ENCODE results near the gene CDH22. TPM values are rescaled to one million over a fixed set of nuclear protein-coding genes. Genes with fewer than 3 reads are reported as not detected.

CDH22 gene
- total RNA-seq, 2 donors from 2014 or later, result not detected

GRCh38 chr20:46350201-46350985 lies 42.1 kb upstream of the CDH22 start:
- H3K4me3 Mint-ChIP-seq, result peak overlapping the region; percentile 70
- no peaks in the 10 kb centered on the region for H3K9me3 Mint-ChIP-seq
- DNase-seq (ENCODE audit: low spot score), result no peak
- no peaks in the 10 kb centered on the region for H3K36me3 Mint-ChIP-seq
- H3K27me3 Mint-ChIP-seq, result no peaks in the 10 kb centered on the region
- peak overlapping the region; percentile 89 to 94 for H3K27ac Mint-ChIP-seq
- H3K4me1 Mint-ChIP-seq (ENCODE audit: low read depth in 2 of 2), result peaks cover 12 to 17% of the 10 kb centered on the region in 2 donors
- ATAC-seq, result peak; percentile 82 to 84

DNA sequence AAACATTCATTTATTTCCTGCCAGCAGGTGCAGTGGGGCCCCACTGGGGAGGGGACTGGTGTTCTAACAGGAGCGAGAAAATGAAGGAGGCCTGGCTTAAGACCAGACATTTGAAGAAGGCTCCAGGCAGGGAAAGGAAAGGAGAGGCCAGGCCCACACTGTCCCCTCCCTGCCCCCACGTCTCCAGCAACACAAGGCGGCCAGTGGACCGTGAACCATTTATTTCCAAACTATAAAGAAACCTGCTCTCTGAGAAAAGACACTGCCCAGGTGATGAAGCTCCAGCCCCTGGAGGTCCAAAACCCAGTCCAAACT lies 41.4 kb upstream of the CDH22 start:
- H3K27me3 Mint-ChIP-seq, result no peaks in the 10 kb centered on the region
- no peaks in the 10 kb centered on the region for H3K9me3 Mint-ChIP-seq
- DNase-seq (ENCODE audit: low spot score) (no peak), ATAC-seq (no peak)
- no peak overlapping the region for H3K4me3 Mint-ChIP-seq
- H3K36me3 Mint-ChIP-seq, result no peaks in the 10 kb centered on the region
- H3K27ac Mint-ChIP-seq, result no peak overlapping the region
- H3K4me1 Mint-ChIP-seq (ENCODE audit: low read depth in 2 of 2), result peaks cover 16 to 18% of the 10 kb centered on the region in 2 donors

DNA sequence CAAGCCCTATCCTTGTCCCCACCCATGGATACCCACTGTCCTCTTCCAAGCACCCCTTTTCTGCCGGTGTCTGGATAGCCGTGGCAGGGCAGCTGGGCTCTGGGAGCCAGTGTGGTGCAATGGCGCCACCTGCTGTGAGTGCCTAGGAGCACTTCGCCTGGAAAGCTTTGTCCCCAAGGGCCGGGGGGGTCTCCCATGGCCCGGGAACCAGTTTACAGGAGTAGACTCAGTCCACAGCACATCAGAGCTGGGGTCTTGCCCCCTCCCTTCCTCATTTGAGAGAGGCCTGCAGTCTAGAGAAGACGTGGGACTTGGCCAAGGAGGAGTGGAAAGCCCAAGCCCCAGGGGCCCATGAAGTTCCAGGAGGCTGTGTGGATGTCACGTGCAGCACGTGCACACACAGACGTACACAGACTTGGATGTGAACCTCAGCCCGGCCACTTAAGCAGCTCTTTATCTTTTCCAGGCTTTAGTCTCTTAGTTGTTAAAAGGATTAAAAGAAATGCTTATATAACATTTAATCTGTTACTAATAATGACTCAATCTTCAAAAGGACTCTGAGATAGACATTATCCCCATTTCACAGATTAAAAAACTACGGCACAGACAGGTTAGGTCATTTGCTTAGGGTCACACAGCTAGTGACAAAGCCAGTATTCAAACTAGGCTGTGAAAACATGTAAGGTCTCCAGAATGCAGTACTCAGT lies 40.9 kb upstream of the CDH22 start:
- H3K27me3 Mint-ChIP-seq, result no peaks in the 10 kb centered on the region
- no peaks in the 10 kb centered on the region for H3K9me3 Mint-ChIP-seq
- H3K27ac Mint-ChIP-seq, result no peak overlapping the region
- ATAC-seq (peak in 1 of 2 donors; percentile 50), DNase-seq (ENCODE audit: low spot score) (no peak)
- peaks cover 18 to 20% of the 10 kb centered on the region in 2 donors for H3K4me1 Mint-ChIP-seq (ENCODE audit: low read depth in 2 of 2)
- no peak overlapping the region for H3K4me3 Mint-ChIP-seq
- H3K36me3 Mint-ChIP-seq, result no peaks in the 10 kb centered on the region

DNA sequence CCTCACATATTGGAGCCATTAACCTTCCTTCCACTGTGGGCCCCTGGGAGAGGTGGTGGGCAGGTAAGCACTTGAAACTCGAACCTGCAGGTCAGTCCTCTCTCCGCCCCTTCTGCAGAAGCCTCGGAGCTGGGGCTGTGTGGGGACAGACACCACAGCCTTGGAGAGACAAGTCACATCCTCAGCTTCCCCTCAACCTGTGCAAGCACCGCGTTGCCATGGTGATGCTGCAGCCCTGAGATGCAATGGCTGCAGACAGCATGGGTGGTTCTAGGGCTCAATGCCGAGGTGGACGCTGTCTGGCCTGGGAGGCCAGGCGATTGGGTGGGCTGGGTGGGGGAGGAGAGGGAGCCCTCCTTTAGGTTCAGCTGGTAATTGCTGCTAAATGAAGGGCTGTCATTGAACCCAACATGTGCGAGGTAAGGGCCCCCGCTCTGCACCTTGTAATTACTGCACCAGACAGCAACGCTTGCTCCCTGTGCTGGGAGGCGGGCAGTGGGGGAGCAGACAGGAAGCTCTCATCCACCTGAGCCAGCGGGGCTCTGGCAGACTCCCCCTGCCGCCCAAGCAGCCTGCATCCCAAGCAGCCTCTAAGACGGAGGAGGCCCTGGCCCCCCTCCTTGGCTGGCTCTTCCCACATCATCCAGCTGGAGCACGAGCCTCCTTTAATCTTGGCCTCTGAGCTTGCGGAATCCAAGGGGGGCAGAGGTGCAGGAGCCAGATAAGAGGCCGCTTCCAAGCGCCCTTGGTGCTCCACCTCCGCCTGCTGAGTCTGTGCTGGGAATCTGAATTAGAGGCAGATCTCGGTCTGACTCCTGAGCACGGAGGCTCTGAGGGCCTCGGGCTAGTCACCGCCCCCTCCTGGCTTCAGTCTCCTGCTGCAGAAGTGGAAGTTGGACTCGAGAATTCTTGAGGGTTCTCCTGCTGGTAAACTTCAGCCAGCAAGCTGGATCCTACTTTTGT lies 39.8 kb upstream of the CDH22 start:
- peaks cover under 1 to 2% of the 10 kb centered on the region in 2 donors for H3K27me3 Mint-ChIP-seq
- H3K27ac Mint-ChIP-seq, result no peak overlapping the region
- DNase-seq (ENCODE audit: low spot score) (no peak), ATAC-seq (no peak)
- H3K9me3 Mint-ChIP-seq, result no peaks in the 10 kb centered on the region
- no peaks in the 10 kb centered on the region for H3K36me3 Mint-ChIP-seq
- H3K4me1 Mint-ChIP-seq (ENCODE audit: low read depth in 2 of 2), result peaks cover 20 to 21% of the 10 kb centered on the region in 2 donors
- H3K4me3 Mint-ChIP-seq, result no peak overlapping the region

DNA sequence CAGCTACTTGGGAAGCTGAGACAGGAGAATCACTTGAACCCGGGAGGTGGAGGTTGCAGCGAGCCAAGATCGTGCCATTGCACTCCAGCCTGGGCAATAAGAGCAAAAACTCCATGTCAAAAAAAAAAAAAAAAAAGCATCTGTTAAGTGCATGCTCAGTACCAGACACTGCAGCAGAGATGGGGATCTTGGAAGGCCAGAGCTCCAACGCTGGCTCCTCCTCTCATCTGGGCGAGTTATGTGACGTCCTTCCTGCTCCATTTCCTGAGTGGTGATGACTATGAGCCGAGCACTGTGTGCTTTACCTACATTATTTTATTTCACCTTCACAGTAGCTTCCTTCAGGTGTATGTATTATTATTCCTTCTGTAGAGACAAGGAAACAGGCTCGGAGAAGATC lies 38.5 kb upstream of the CDH22 start:
- Mint-ChIP-seq H3K4me1 (ENCODE audit: low read depth in 2 of 2) (peaks cover 25 to 26% of the 10 kb centered on the region in 2 donors), H3K27ac (no peak overlapping the region), H3K36me3 (no peaks in the 10 kb centered on the region), H3K4me3 (no peak overlapping the region), H3K27me3 (peaks cover 4 to 6% of the 10 kb centered on the region in 2 donors), H3K9me3 (no peaks in the 10 kb centered on the region)
- DNase-seq (ENCODE audit: low spot score) (no peak), ATAC-seq (no peak)

DNA sequence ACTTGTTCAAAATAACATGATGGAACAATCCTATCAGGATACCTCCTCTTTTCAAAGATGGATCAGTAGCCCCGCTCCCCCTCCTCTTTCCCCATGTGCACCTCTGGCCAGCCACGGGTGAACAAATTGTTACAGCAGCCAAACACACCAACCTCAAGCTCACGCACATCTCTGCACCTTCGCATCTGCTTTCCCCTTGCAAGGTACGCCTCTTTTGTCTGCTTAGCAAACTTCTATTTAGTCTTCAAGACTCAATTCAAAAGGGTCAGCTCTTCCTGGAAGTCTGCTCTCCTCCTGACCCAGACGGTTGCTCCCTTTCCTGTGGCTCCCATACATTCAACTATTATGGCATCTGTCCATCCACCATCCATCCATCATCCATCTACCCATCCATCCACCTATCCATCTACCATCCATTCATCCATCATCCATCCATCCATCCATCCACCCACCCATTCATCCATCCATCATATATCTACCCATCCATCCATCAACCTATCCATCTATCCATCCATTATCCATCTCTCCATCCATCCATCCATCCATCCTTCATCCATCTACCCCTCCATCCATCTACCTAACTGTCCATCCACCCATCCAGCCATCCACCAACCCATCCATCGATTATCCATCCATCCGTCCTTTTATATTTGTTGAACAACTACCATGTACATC lies 36.3 kb upstream of the CDH22 start:
- Mint-ChIP-seq H3K4me1 (ENCODE audit: low read depth in 2 of 2) (peaks cover 12 to 14% of the 10 kb centered on the region in 2 donors), H3K27me3 (peaks cover 4 to 6% of the 10 kb centered on the region in 2 donors), H3K36me3 (no peaks in the 10 kb centered on the region), H3K4me3 (no peak overlapping the region), H3K9me3 (no peaks in the 10 kb centered on the region), H3K27ac (no peak overlapping the region)
- DNase-seq (ENCODE audit: low spot score) (no peak), ATAC-seq (no peak)

GRCh38 chr20:46343975-46344357 lies 35.7 kb upstream of the CDH22 start:
- peaks cover 4 to 10% of the 10 kb centered on the region in 2 donors for H3K27me3 Mint-ChIP-seq
- H3K9me3 Mint-ChIP-seq, result no peaks in the 10 kb centered on the region
- no peaks in the 10 kb centered on the region for H3K36me3 Mint-ChIP-seq
- H3K4me1 Mint-ChIP-seq (ENCODE audit: low read depth in 2 of 2), result peaks cover 12 to 14% of the 10 kb centered on the region in 2 donors
- no peak for ATAC-seq
- no peak overlapping the region for H3K4me3 Mint-ChIP-seq
- no peak overlapping the region for H3K27ac Mint-ChIP-seq
- DNase-seq (ENCODE audit: low spot score), result no peak

- Mint-ChIP-seq H3K27me3 (peaks cover 4 to 15% of the 10 kb centered on the region in 2 donors), H3K4me3 (peak overlapping the region; percentile 60)
Measured at GRCh38 chr20:46343348-46343974, 35.2 kb upstream of the CDH22 start.

DNA sequence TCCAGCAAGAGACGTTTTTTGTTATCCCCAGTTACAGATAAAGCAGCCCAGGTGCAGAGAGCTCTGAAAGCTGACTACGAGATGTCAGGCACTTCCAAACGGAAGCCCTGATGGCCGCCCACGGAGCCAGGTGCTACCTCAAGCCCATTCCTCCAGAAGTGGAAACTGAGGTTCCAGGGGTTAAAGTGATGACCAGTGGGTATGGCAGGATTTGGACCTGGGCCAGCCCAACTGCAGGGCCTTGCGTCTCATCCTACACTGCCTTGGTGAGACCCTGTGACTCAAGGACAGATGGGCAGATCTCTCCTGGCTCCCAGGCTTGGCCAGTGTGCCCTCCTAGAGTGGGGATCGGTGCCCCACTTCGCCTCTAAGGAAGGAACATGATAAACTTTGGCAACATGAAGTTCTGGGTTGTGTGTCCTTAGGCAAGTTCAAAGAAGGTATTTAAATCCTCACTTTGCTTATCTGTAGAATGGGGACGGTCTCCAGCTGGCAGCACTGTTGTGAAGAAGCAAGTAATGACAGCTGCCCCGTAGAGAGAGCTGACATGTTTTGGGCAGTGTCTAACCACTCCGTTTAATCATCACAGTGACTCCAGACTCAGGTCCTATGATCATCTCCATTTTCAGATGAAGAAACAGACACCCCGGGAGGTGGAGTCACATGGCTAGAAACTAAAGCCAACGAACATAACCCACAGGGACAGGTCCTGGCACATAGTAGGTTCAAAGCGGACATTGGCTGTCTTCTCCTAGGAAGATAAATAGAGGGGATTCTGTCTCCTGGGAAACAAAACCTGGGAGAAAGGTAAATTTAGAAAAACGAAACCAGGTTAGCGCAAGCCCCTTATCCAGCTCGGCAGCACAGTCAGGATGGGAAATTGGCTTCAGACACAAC lies 34.4 kb upstream of the CDH22 start:
- H3K27ac Mint-ChIP-seq, result no peak overlapping the region
- DNase-seq (ENCODE audit: low spot score) (no peak), ATAC-seq (no peak)
- H3K36me3 Mint-ChIP-seq, result no peaks in the 10 kb centered on the region
- H3K27me3 Mint-ChIP-seq, result peaks cover 4 to 15% of the 10 kb centered on the region in 2 donors
- no peaks in the 10 kb centered on the region for H3K9me3 Mint-ChIP-seq
- H3K4me3 Mint-ChIP-seq, result peak overlapping the region; percentile 60
- H3K4me1 Mint-ChIP-seq (ENCODE audit: low read depth in 2 of 2), result peaks cover 12 to 14% of the 10 kb centered on the region in 2 donors

More at GRCh38 chr20:46343348-46343974, 35.2 kb upstream of the CDH22 start:
- Mint-ChIP-seq H3K4me1 (ENCODE audit: low read depth in 2 of 2) (peaks cover 12 to 14% of the 10 kb centered on the region in 2 donors), H3K36me3 (no peaks in the 10 kb centered on the region), H3K9me3 (no peaks in the 10 kb centered on the region), H3K27ac (no peak overlapping the region)
- no peak for ATAC-seq
- DNase-seq (ENCODE audit: low spot score), result no peak

- Mint-ChIP-seq H3K4me3 (no peak overlapping the region), H3K27ac (no peak overlapping the region), H3K36me3 (no peaks in the 10 kb centered on the region), H3K4me1 (ENCODE audit: low read depth in 2 of 2) (peaks cover 12 to 14% of the 10 kb centered on the region in 2 donors), H3K27me3 (peaks cover 4 to 15% of the 10 kb centered on the region in 2 donors), H3K9me3 (no peaks in the 10 kb centered on the region)
- DNase-seq (ENCODE audit: low spot score) (no peak), ATAC-seq (no peak)
Measured at GRCh38 chr20:46342010-46342378, 33.7 kb upstream of the CDH22 start.

DNA sequence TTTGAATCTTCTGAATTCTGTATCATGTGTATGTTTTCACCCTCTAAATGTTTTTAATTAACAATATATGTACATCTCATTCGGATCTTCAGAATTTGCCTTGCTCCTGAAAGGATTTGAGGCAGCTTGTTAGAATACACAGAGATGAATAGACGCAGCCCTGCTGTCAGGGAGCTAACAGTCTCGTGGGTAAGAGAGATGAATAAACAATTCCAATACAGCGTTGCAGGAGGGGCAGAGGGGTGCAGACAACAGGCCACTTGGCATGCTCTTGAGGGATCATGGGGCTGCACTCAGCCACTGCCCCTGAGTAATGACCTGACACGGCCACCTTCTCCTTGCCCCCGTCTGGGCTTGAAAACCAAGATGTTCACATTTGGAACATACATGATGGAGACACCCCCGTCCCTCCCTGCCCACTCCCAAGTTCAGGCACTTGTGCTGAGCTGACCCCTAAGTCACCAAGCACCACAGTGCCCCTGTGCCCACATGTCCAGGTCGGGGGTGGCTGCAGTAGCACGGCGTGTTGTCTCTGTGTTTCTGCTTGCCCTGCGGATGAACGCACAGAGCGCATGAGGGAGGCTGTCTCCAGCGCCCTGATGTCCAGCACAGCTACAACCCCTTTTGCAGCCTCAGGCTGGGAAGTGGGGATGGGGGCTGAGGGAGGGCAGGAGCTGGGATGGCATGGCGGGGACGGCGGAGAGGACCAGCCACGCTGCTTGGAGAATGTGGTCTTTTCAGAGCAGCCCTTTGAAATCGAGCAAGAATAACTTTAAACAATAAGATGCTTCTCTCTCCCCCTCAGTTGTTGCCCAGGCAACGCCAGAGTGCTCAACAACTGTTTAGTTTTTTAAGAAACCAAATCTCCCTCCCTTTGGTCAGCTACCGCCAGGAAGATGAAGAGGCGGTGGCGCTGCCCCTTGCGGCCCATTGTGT lies 33.0 kb upstream of the CDH22 start:
- no peak overlapping the region for H3K27ac Mint-ChIP-seq
- ATAC-seq, result peak; percentile 15 to 51
- no peaks in the 10 kb centered on the region for H3K9me3 Mint-ChIP-seq
- no peak for DNase-seq (ENCODE audit: low spot score)
- peaks cover 4 to 15% of the 10 kb centered on the region in 2 donors for H3K27me3 Mint-ChIP-seq
- no peak overlapping the region for H3K4me3 Mint-ChIP-seq
- peaks cover 12 to 14% of the 10 kb centered on the region in 2 donors for H3K4me1 Mint-ChIP-seq (ENCODE audit: low read depth in 2 of 2)
- H3K36me3 Mint-ChIP-seq, result no peaks in the 10 kb centered on the region
